H1 (cell line): Measurements from ENCODE around the gene SLC6A17. TPM values are rescaled to one million over a fixed set of nuclear protein-coding genes. Genes with fewer than 3 reads are reported as not detected.
A peak's percentile ranks its signal among the peaks of the same experiment; 100 is the strongest.

ENCODE experiments used
- CTCF ChIA-PET: fragments of 300-600 bp; sonication (Branson Sonifier 250); formaldehyde crosslinking; loops from one replicate; lab custom pipeline; 2021; ENCODE audit not compliant: partially characterized antibody; lab: Charles Lee
- POLR2A ChIA-PET: fragments of 300-600 bp; sonication (Branson Sonifier 250); formaldehyde crosslinking; loops from one replicate; lab custom pipeline; 2021; ENCODE audit warnings: inconsistent platforms; ENCODE audit not compliant: partially characterized antibody; lab: Charles Lee
- DNase-seq, 2 experiments: peaks; one replicate each; pipeline versions ENCODE4 v3.0.0 to v3.0.0-alpha.2; 2010 to 2022; ENCODE audit warnings: low spot score in 2 of 2, low read depth in 1 of 2, mixed read lengths in 1 of 2
- FAIRE-seq: peaks from 2 replicates; lab custom pipeline; 2011; peaks lifted over from hg19 to GRCh38; lab: Jason Lieb, UNC
- H2AFZ ChIP-seq: 2 replicates; pipeline ENCODE4 v1.8.1; 2012; ENCODE audit warnings: low read length, inconsistent platforms
- H2AK5ac ChIP-seq: 2 replicates; pipeline ENCODE4 v1.6.1; 2013; ENCODE audit warnings: low read depth, low read length
- H2BK120ac ChIP-seq: replicated peaks from 2 replicates; pipeline ENCODE3; 2013; ENCODE audit warnings: low read depth, low read length, inconsistent platforms
- H2BK12ac ChIP-seq: 2 replicates; pipeline ENCODE4 v1.6.1; 2013; ENCODE audit warnings: low read depth, low read length
- H2BK15ac ChIP-seq: 2 replicates; pipeline ENCODE4 v1.6.1; 2013; ENCODE audit warnings: low read length
- H2BK20ac ChIP-seq: 2 replicates; pipeline ENCODE4 v1.6.1; 2013; ENCODE audit warnings: low read length
- H2BK5ac ChIP-seq: 2 replicates; pipeline ENCODE4 v1.6.1; 2013; ENCODE audit warnings: low read depth, low read length
- H3K14ac ChIP-seq: 2 replicates; pipeline ENCODE4 v1.6.1; 2013; ENCODE audit warnings: inconsistent platforms; ENCODE audit not compliant: insufficient read length
- H3K18ac ChIP-seq: 2 replicates; pipeline ENCODE4 v1.6.1; 2013; ENCODE audit warnings: low read length; ENCODE audit errors: extremely low read depth
- H3K23ac ChIP-seq: 2 replicates; pipeline ENCODE4 v1.6.1; 2013; ENCODE audit warnings: inconsistent platforms; ENCODE audit not compliant: insufficient read length
- H3K23me2 ChIP-seq: 2 replicates; pipeline ENCODE4 v1.6.1; 2013; ENCODE audit warnings: low read depth, low read length
- H3K27ac ChIP-seq: 2 replicates; pipeline ENCODE4 v1.6.1; 2011; ENCODE audit warnings: low read depth, low read length, inconsistent platforms
- H3K27me3 ChIP-seq, 4 experiments: replicated peaks in 1 of 4; 1 replicate in 1 of 4; 2 replicates in 3 of 4; pipeline versions ENCODE4 v1.6.1 to v1.8.1; 2011 to 2013; ENCODE audit warnings: low read length in 3 of 4, mild to moderate bottlenecking in 3 of 4, inconsistent platforms in 2 of 4, mixed read lengths in 2 of 4, moderate library complexity in 1 of 4; ENCODE audit not compliant: control insufficient read depth in 3 of 4, insufficient read depth in 3 of 4; ENCODE audit errors: extremely low read depth in 1 of 4
- H3K36me3 ChIP-seq, 4 experiments: 2 replicates each; pipeline versions ENCODE4 v1.6.1 to v1.8.1; 2011 to 2013; ENCODE audit warnings: mild to moderate bottlenecking in 4 of 4, low read length in 3 of 4, moderate library complexity in 2 of 4, control low read depth in 1 of 4, inconsistent platforms in 1 of 4; ENCODE audit not compliant: insufficient read depth in 4 of 4, control insufficient read depth in 2 of 4
- H3K4ac ChIP-seq: replicated peaks from 2 replicates; pipeline ENCODE3; 2013; ENCODE audit warnings: low read length, low read depth, mixed read lengths, inconsistent platforms; ENCODE audit not compliant: insufficient read length
- H3K4me1 ChIP-seq, 4 experiments: replicated peaks in 1 of 4; 1 replicate in 1 of 4; 2 replicates in 3 of 4; pipeline versions ENCODE4 v1.6.1 to v1.8.1; 2011 to 2013; ENCODE audit warnings: low read length in 3 of 4, inconsistent platforms in 2 of 4, mixed read lengths in 1 of 4; ENCODE audit not compliant: insufficient read depth in 4 of 4, control insufficient read depth in 3 of 4
- H3K4me2 ChIP-seq, 2 experiments: 2 replicates each; pipeline versions ENCODE4 v1.6.1 to v1.8.1; 2011 to 2013; ENCODE audit warnings: low read depth in 2 of 2, low read length in 2 of 2, control low read depth in 1 of 2, inconsistent platforms in 1 of 2, mild to moderate bottlenecking in 1 of 2; ENCODE audit not compliant: insufficient read depth in 1 of 2
- H3K4me3 ChIP-seq, 4 experiments: fragments of 200-600, 300-600 bp in 1 of 4; sonication (generic), shearing (Covaris generic), sonication (Bioruptor Twin) in 1 of 4; 2 replicates each; pipeline versions ENCODE4 v1.5.1 to v1.8.1; 2011 to 2016; ENCODE audit warnings: low read length in 4 of 4, low read depth in 3 of 4, control low read depth in 2 of 4, inconsistent platforms in 2 of 4, mild to moderate bottlenecking in 2 of 4, mixed read lengths in 1 of 4, moderate library complexity in 1 of 4; ENCODE audit not compliant: insufficient read depth in 2 of 4; ENCODE audit errors: extremely low read depth in 1 of 4
- H3K56ac ChIP-seq: replicated peaks from 2 replicates; pipeline ENCODE3; 2013; ENCODE audit warnings: low read depth, mild to moderate bottlenecking, mixed read lengths, low read length, inconsistent platforms; ENCODE audit not compliant: insufficient read length
- H3K79me1 ChIP-seq: 2 replicates; pipeline ENCODE4 v1.6.1; 2013; ENCODE audit warnings: low read depth, low read length, control low read depth
- H3K79me2 ChIP-seq, 2 experiments: 2 replicates each; pipeline versions ENCODE4 v1.6.1 to v1.8.1; 2012 to 2013; ENCODE audit warnings: low read length in 2 of 2, mild to moderate bottlenecking in 2 of 2, inconsistent platforms in 1 of 2; ENCODE audit not compliant: insufficient read depth in 2 of 2, control insufficient read depth in 1 of 2
- H3K9ac ChIP-seq, 4 experiments: replicated peaks in 1 of 4; 1 replicate in 1 of 4; 2 replicates in 3 of 4; pipeline versions ENCODE4 v1.6.1 to v1.8.1; 2011 to 2013; ENCODE audit warnings: low read depth in 3 of 4, low read length in 3 of 4, control low read depth in 2 of 4, mild to moderate bottlenecking in 2 of 4, moderate library complexity in 2 of 4, inconsistent platforms in 1 of 4; ENCODE audit errors: extremely low read depth in 1 of 4
- H3K9me3 ChIP-seq, 2 experiments: 2 replicates each; pipeline versions ENCODE4 v1.6.1 to v1.8.1; 2012 to 2013; ENCODE audit warnings: mild to moderate bottlenecking in 2 of 2, moderate library complexity in 2 of 2, control low read depth in 1 of 2, inconsistent platforms in 1 of 2, low read depth in 1 of 2, low read length in 1 of 2, mixed read lengths in 1 of 2; ENCODE audit not compliant: insufficient read depth in 2 of 2
- H4K20me1 ChIP-seq, 2 experiments: replicated peaks in 1 of 2; 2 replicates each; pipeline versions ENCODE3 to v1.8.1; 2011 to 2013; ENCODE audit warnings: inconsistent platforms in 2 of 2, low read length in 2 of 2, mild to moderate bottlenecking in 1 of 2; ENCODE audit not compliant: insufficient read depth in 2 of 2, control insufficient read depth in 1 of 2
- H4K5ac ChIP-seq: 2 replicates; pipeline ENCODE4 v1.6.1; 2013; ENCODE audit warnings: low read length, low read depth, mixed read lengths, inconsistent platforms; ENCODE audit not compliant: insufficient read length
- H4K8ac ChIP-seq: 2 replicates; pipeline ENCODE4 v1.8.0; 2013; ENCODE audit warnings: mild to moderate bottlenecking, moderate library complexity, low read length, inconsistent platforms; ENCODE audit not compliant: insufficient read depth; ENCODE audit errors: extremely low read depth
- H4K91ac ChIP-seq: replicated peaks from 2 replicates; pipeline ENCODE3; 2013; ENCODE audit warnings: low read length, mixed read lengths, inconsistent platforms; ENCODE audit not compliant: insufficient read length
- CHD1 ChIP-seq: IDR thresholded peaks from 2 replicates; pipeline ENCODE4 v1.6.1; 2012; ENCODE audit warnings: low read depth, low read length, improper control_type of control experiment
- RAD21 ChIP-seq, 2 experiments: IDR thresholded peaks in 1 of 2; conservative IDR thresholded peaks in 1 of 2; 2 replicates each; pipeline ENCODE4 v1.6.1; 2011; ENCODE audit warnings: low read depth in 2 of 2, low read length in 2 of 2, improper control_type of control experiment in 1 of 2, inconsistent platforms in 1 of 2, mild to moderate bottlenecking in 1 of 2, moderate library complexity in 1 of 2
- TAF1 ChIP-seq: IDR thresholded peaks from 2 replicates; pipeline ENCODE4 v1.6.1; 2011; ENCODE audit warnings: mild to moderate bottlenecking, low read depth, low read length
- TEAD4 ChIP-seq: IDR thresholded peaks from 2 replicates; pipeline ENCODE4 v1.6.1; 2012; ENCODE audit warnings: low read depth, low read length, inconsistent platforms, mixed read lengths
- WGBS, 2 experiments: shearing (Covaris generic) in 1 of 2; methylation state at CpG; one replicate each; pipeline versions ENCODE4 v1.1.6 to v1.1.7; 2013 to 2015; ENCODE audit warnings: low lambda C conversion rate in 2 of 2, mixed read lengths in 2 of 2, inconsistent platforms in 1 of 2, low coverage in 1 of 2, missing lambda C conversion rate in 1 of 2; ENCODE audit not compliant: insufficient replicate concordance in 2 of 2, insufficient coverage in 1 of 2, insufficient read length in 1 of 2; ENCODE audit errors: extremely low coverage in 1 of 2, missing lambda C conversion rate in 1 of 2; 5-methylcytosine and 5-hydroxymethylcytosine counted together
- polyA plus RNA-seq, 7 experiments: library from polyadenylated mRNA; depleted of rRNA in 3 of 7; stranded (reverse) in 5 of 7; unstranded in 2 of 7; fragments of >200 nt in 5 of 7; fragments of 200-250 nt in 2 of 7; gene quantifications; 1 replicate in 5 of 7; 2 replicates in 1 of 7; 4 replicates in 1 of 7; pipeline versions ENCODE4 v1.2.1 to v1.2.3, GENCODE V29; 2011 to 2013; ENCODE audit warnings: missing spikeins in 2 of 7, mixed read lengths in 2 of 7
- total RNA-seq: library from RNA; stranded (reverse); fragmentation: NEBNext Ultra II Directional; extraction: Animal tissue kit (Norgen Biotek cat#: 25700); gene quantifications from 2 replicates; pipeline ENCODE4 v1.2.1, GENCODE V29; 2021

SLC6A17 gene
- total and polyA plus RNA-seq, 2 of the 8 experiments (the other 6 are each of a cell fraction or from before 2014, with no cell fraction given) = 0.15 to 0.28 TPM

DNA sequence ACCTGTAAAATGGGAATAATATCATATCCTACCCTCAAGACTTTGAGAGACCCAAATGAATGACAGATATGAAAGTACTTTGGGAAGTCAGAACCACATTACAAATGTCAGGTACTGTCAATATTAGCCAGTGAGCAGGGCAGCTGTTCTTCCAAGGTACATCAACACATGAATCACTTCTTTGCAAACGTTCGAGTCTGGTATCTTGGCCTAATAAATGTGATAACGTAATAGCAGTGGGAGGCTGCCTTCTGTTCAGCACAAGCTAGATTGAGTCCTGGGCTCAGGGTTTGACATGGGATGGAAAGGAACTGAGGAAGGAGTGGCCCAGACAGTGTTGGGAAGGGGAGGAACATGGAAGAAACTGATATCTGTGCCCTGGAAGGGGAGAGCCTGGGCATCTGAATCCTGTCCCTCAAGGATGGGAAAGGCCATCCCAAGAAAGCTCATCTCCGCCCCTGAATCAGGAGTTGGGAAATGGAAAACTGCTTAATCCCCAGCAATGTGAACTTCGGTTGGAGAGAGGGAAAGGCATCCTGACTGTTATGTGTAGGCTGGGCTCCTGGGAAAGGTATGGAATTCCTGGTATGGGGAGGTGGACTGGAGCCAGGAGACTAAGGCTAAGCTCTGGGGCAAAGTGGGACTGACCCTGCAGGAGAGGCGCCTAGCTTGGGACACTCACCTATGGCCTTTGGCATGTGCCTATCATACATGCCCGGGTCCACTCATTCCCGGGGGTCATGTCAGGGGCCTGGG, 74.1 kb downstream of the SLC6A17 start:
- Histone ChIP-seq H3K9me3 (no peaks in the 10 kb centered on the region), H2BK120ac (no peak overlapping the region), H2BK20ac (no peak overlapping the region), H3K4me3 (no peak overlapping the region), H3K4me1 (no peaks in the 10 kb centered on the region; a peak in 1 of 7 replicates), H3K27ac (no peak overlapping the region), H3K23me2 (no peaks in the 10 kb centered on the region), H3K18ac (no peak overlapping the region), H2BK15ac (peak overlapping the region; percentile 37; the same call in 1 of the 2 replicates), H3K79me2 (no peaks in the 10 kb centered on the region), H3K36me3 (no peaks in the 10 kb centered on the region), H2AFZ (no peak overlapping the region), H3K56ac (no peak overlapping the region), H3K14ac (no peak overlapping the region), H3K23ac (no peak overlapping the region), H3K9ac (no peak overlapping the region), H4K8ac (no peak overlapping the region), H2BK12ac (no peak overlapping the region), H2AK5ac (no peak overlapping the region), H2BK5ac (no peak overlapping the region), H4K20me1 (peaks cover 0 to 17% of the 10 kb centered on the region in 2 experiments), H3K79me1 (no peaks in the 10 kb centered on the region; the same call in none of the 2 replicates), H4K5ac (no peak overlapping the region), H3K27me3 (no peaks in the 10 kb centered on the region), H3K4me2 (no peak overlapping the region), H4K91ac (no peak overlapping the region), H3K4ac (no peak overlapping the region)
- FAIRE-seq (no peak), DNase-seq (no peak)
- TF ChIP-seq TAF1 (no peak), TEAD4 (0 out of 2 replicates have a peak, but pooled peaks have one; percentile 20), RAD21 (IDR thresholded peaks at IDR 0.05 in 1 of 2, conservative IDR thresholded peaks at IDR 0.05 in 1 of 2; ENCODE audit: low read depth in 2 of 2, low read length in 2 of 2) (no peak), CHD1 (no peak)
- 92% methylated on average over 8 of the region's 8 CpGs; no CpG with 5 or more reads in 1 of the 2 experiments for WGBS, 2 experiments
- ChIA-PET CTCF (interaction anchor here (0.6 to 3.4 kb wide), 9 partner anchors 12 to 235 kb away, joined by 3 to 19 read pairs (median 5); partner anchors contain the start of gene KCNC4), POLR2A (interaction anchor here (2.2 kb wide), 1 partner anchor 13 kb away, joined by 7 read pairs; no protein-coding TSS in a partner anchor)
